ENCODE data around the gene COX5B.
A peak's percentile ranks its signal among the peaks of the same experiment; 100 is the strongest.
"Not testable (repeated sequence)": the region's sequence is repeated elsewhere in the genome, so short reads cannot be mapped to it uniquely, and the experiment has no call there.

COX5B gene

GRCh38 chr2:97645695-97646629 is at the start of gene COX5B:
Gene COX5B, plus strand, starts transcription at chr2:97646062. Its CDS starts 25 bp downstream, at chr2:97646087.
- peak; percentile 99 for DNase-seq (ENCODE audit: low spot score)

GRCh38 chr2:97596180-97596579 is 49.7 kb upstream of the COX5B start:
- DNase-seq (ENCODE audit: low spot score) = not testable (repeated sequence)

GRCh38 chr2:97601537-97601936 is 44.3 kb upstream of the COX5B start:
- not testable (repeated sequence) for DNase-seq (ENCODE audit: low spot score)

- not testable (repeated sequence) for DNase-seq (ENCODE audit: low spot score)
These were observed 40.8 kb upstream of the COX5B start for GRCh38 chr2:97605109-97605508.

GRCh38 chr2:97605524-97606339 is 40.1 kb upstream of the COX5B start:
- not testable (repeated sequence) for DNase-seq (ENCODE audit: low spot score)

- DNase-seq (ENCODE audit: low spot score) = not testable (repeated sequence)
These were observed 37.1 kb upstream of the COX5B start for GRCh38 chr2:97608745-97609144.

GRCh38 chr2:97611895-97612294 is 34.0 kb upstream of the COX5B start:
- DNase-seq (ENCODE audit: low spot score) = not testable (repeated sequence)

- DNase-seq (ENCODE audit: low spot score) = not testable (repeated sequence)
These were observed 30.1 kb upstream of the COX5B start for GRCh38 chr2:97615746-97616145.

- no peak for DNase-seq (ENCODE audit: low spot score)
These were observed 28.0 kb upstream of the COX5B start for GRCh38 chr2:97617911-97618310.

- DNase-seq (ENCODE audit: low spot score) = not testable (repeated sequence)
These were observed 26.7 kb upstream of the COX5B start for GRCh38 chr2:97618939-97619827.

GRCh38 chr2:97620492-97620891 is 25.4 kb upstream of the COX5B start:
- not testable (repeated sequence) for DNase-seq (ENCODE audit: low spot score)

GRCh38 chr2:97622976-97623375 is 22.9 kb upstream of the COX5B start:
- not testable (repeated sequence) for DNase-seq (ENCODE audit: low spot score)

- DNase-seq (ENCODE audit: low spot score) = not testable (repeated sequence)
These were observed 20.4 kb upstream of the COX5B start for GRCh38 chr2:97625354-97626048.

- DNase-seq (ENCODE audit: low spot score) = not testable (repeated sequence)
These were observed 19.8 kb upstream of the COX5B start for GRCh38 chr2:97626049-97626430.

GRCh38 chr2:97644023-97644717 is 1.7 kb upstream of the COX5B start:
- DNase-seq (ENCODE audit: low spot score) = no peak

GRCh38 chr2:97645112-97645694 is 659 bp upstream of the COX5B start:
- peak; percentile 40 for DNase-seq (ENCODE audit: low spot score)

GRCh38 chr2:97646977-97647376 is 1.1 kb downstream of the COX5B start:
- no peak for DNase-seq (ENCODE audit: low spot score)

GRCh38 chr2:97651114-97651513 is 5.3 kb downstream of the COX5B start:
- no peak for DNase-seq (ENCODE audit: low spot score)

GRCh38 chr2:97653473-97653872 is 7.6 kb downstream of the COX5B start:
- DNase-seq (ENCODE audit: low spot score) = no peak

GRCh38 chr2:97653874-97654273 is 8.0 kb downstream of the COX5B start:
- DNase-seq (ENCODE audit: low spot score) = no peak

Data from SW480 (cell line).